ENCODE data around the gene CBLN3. TPM values are rescaled to one million over a fixed set of nuclear protein-coding genes. Genes with fewer than 3 reads are reported as not detected.

The CBLN3 gene
- total RNA-seq, 2 experiments from 2014 or later: 8.1 to 8.9 TPM

- POLR2A ChIA-PET: interaction anchor here (0.5 kb wide), 1 partner anchor 13 kb away, joined by 3 read pairs; no protein-coding TSS in a partner anchor
- CTCF ChIA-PET: interaction anchor here (0.7 to 1.6 kb wide), 3 partner anchors 33 to 52 kb away, joined by 3 to 6 read pairs (median 4); partner anchors contain the start of gene ADCY4
Observed at GRCh38 chr14:24378981-24379906, 50.2 kb downstream of the CBLN3 start.

GRCh38 chr14:24378327-24378726, 51.1 kb downstream of the CBLN3 start:
- CTCF ChIA-PET: interaction anchor here (0.6 to 1.7 kb wide), 2 partner anchors 13 to 58 kb away, joined by 3 to 4 read pairs; no protein-coding TSS in a partner anchor

GRCh38 chr14:24377657-24378056, 51.8 kb downstream of the CBLN3 start:
- ChIA-PET CTCF (interaction anchor here (0.6 to 1.7 kb wide), 2 partner anchors 12 to 59 kb away, joined by 3 to 4 read pairs; no protein-coding TSS in a partner anchor), POLR2A (no interaction called here)

More at GRCh38 chr14:24378327-24378726, 51.1 kb downstream of the CBLN3 start:
- POLR2A ChIA-PET: no interaction called here

- ChIA-PET POLR2A (no interaction called here), CTCF (interaction anchor here (1.7 kb wide), 1 partner anchor 59 kb away, joined by 4 read pairs; no protein-coding TSS in a partner anchor)
Observed at GRCh38 chr14:24377126-24377525, 52.3 kb downstream of the CBLN3 start.

Other genes starting within 250 kb of the CBLN3 start
- gene IPO4, start 240.9 kb downstream of the CBLN3 start, total RNA-seq: 100 to 1,000 TPM; 166 to 168 TPM
- 10 to 100 TPM; 30.6 to 30.7 TPM for gene TM9SF1, start 234.2 kb downstream of the CBLN3 start, total RNA-seq
- under 1 TPM; 0.27 TPM for gene TSSK4, start 224.0 kb downstream of the CBLN3 start, total RNA-seq
- 10 to 100 TPM; 73.7 to 75.8 TPM for gene CHMP4A, start 216.2 kb downstream of the CBLN3 start, total RNA-seq
- gene MDP1, start 213.6 kb downstream of the CBLN3 start, total RNA-seq: 10 to 100 TPM; 14.9 to 17.4 TPM
- gene NEDD8, start 197.3 kb downstream of the CBLN3 start, total RNA-seq: 100 to 1,000 TPM; 220 to 231 TPM
- 10 to 100 TPM; 39.9 to 45.7 TPM for gene GMPR2, start 196.7 kb downstream of the CBLN3 start, total RNA-seq
- 10 to 100 TPM; 82.1 to 93.1 TPM for gene TINF2, start 187.0 kb downstream of the CBLN3 start, total RNA-seq
- 1 to 10 TPM; 2.6 to 3.2 TPM for gene TGM1, start 166.5 kb downstream of the CBLN3 start, total RNA-seq
- 10 to 100 TPM; 33.0 to 37.9 TPM for gene RABGGTA, start 158.1 kb downstream of the CBLN3 start, total RNA-seq
- gene DHRS1, start 129.9 kb downstream of the CBLN3 start, total RNA-seq: 1 to 10 TPM; 7.8 to 9.0 TPM
- 10 to 100 TPM; 46.1 to 49.3 TPM for gene NOP9, start 129.8 kb downstream of the CBLN3 start, total RNA-seq
- 10 to 100 TPM; 14.2 to 14.4 TPM for gene CIDEB, start 121.7 kb downstream of the CBLN3 start, total RNA-seq
- gene LTB4R2, start 119.5 kb downstream of the CBLN3 start, total RNA-seq: 10 to 100 TPM in 1 of 2 experiments, 1 to 10 TPM in 1; 9.3 to 10.4 TPM
- 10 to 100 TPM; 12.5 to 13.7 TPM for gene LTB4R, start 118.2 kb downstream of the CBLN3 start, total RNA-seq
- 1 to 10 TPM in 1 of 2 experiments, under 1 TPM in 1; 0.78 to 1.3 TPM for gene ADCY4, start 94.6 kb downstream of the CBLN3 start, total RNA-seq
- gene RIPK3, start 89.7 kb downstream of the CBLN3 start, total RNA-seq: 1 to 10 TPM; 8.2 to 9.7 TPM
- under 1 TPM; 0.78 to 0.93 TPM for gene NFATC4, start 61.5 kb downstream of the CBLN3 start, total RNA-seq
- gene NYNRIN, start 30.7 kb downstream of the CBLN3 start, total RNA-seq: under 1 TPM; 0.06 TPM
- 10 to 100 TPM; 53.4 to 57.9 TPM for gene KHNYN, start 286 bp upstream of the CBLN3 start, total RNA-seq
- 10 to 100 TPM; 53.2 to 59.0 TPM for gene SDR39U1, start 13.1 kb upstream of the CBLN3 start, total RNA-seq
- gene CMA1, start 78.6 kb upstream of the CBLN3 start, total RNA-seq: not detected
- not detected for gene CTSG, start 146.6 kb upstream of the CBLN3 start, total RNA-seq
- 100 to 1,000 TPM; 151 to 156 TPM for gene GZMH, start 180.0 kb upstream of the CBLN3 start, total RNA-seq
- gene GZMB, start 204.5 kb upstream of the CBLN3 start, total RNA-seq: 1,000 to 10,000 TPM; 6,616 to 6,714 TPM

Data from activated CD8-positive, alpha-beta memory T cell treated with anti-CD3 and anti-CD28 coated beads for 36 hours (primary cell).